Left ventricle myocardium superior (tissue), 1 donor: ENCODE results near the gene TXNRD2. TPM values are rescaled to one million over a fixed set of nuclear protein-coding genes. Genes with fewer than 3 reads are reported as not detected.
"Not testable (repeated sequence)": the region's sequence is repeated elsewhere in the genome, so short reads cannot be mapped to it uniquely, and the experiment has no call there.

Experiments
- ATAC-seq: fragments of 200-7000 bp; cut with Tn5 transposase; one replicate; pipeline ENCODE4 v1.9.1; 2020; ENCODE audit warnings: mild to moderate bottlenecking, moderate library complexity
- DNase-seq: peaks from one replicate; pipeline ENCODE4 v3.0.0-alpha.2; 2020
- intact Hi-C: fragments of 100-400 bp; cut with micrococcal nuclease; formaldehyde crosslinking; loops from one replicate; pipeline ENCODE4 v1.11.0; 2022
- total RNA-seq: library from RNA; stranded (reverse); fragmentation: NEBNext Ultra II Directional; extraction: Animal tissue kit (Norgen Biotek cat#: 25700); gene quantifications from one replicate; pipeline ENCODE4 v1.2.1, GENCODE V29; 2021
- donor health status: DM: no; HTN: yes; CAD: no; lungs with severe emphysema.

TXNRD2 gene
- total RNA-seq, 1 donor from 2014 or later: 42.4 TPM

- peak; percentile 23 for DNase-seq
- no peak for ATAC-seq
- intact Hi-C loops: no loop called here
Measured at GRCh38 chr22:19885841-19886592, 55.6 kb downstream of the TXNRD2 start.

GRCh38 chr22:19884954-19885751, 56.5 kb downstream of the TXNRD2 start:
- intact Hi-C loops: no loop called here
- ATAC-seq (no peak), DNase-seq (peak; percentile 25)

- intact Hi-C loops: no loop called here
- no peak for ATAC-seq
- peak; percentile 15 for DNase-seq
Measured at GRCh38 chr22:19884161-19884953, 57.3 kb downstream of the TXNRD2 start.

- peak; percentile 3 for DNase-seq
- ATAC-seq, intact Hi-C loops: not testable (repeated sequence)
Measured at GRCh38 chr22:19883446-19883845, 58.2 kb downstream of the TXNRD2 start.

GRCh38 chr22:19882446-19883381, 58.9 kb downstream of the TXNRD2 start:
- ATAC-seq: no peak
- DNase-seq: peak; percentile 26
- intact Hi-C loops: no loop called here

- ATAC-seq: peak; percentile 60
- intact Hi-C loops: no loop called here
Measured at GRCh38 chr22:19880786-19881569, 60.6 kb downstream of the TXNRD2 start.

GRCh38 chr22:19879992-19880785, 61.4 kb downstream of the TXNRD2 start:
- intact Hi-C loops: no loop called here
- DNase-seq (peak; percentile 23), ATAC-seq (no peak)

More at GRCh38 chr22:19880786-19881569, 60.6 kb downstream of the TXNRD2 start:
- peak; percentile 64 for DNase-seq

- DNase-seq (peak; percentile 24), ATAC-seq (no peak)
- intact Hi-C loops: no loop called here
Measured at GRCh38 chr22:19879643-19879991, 62.0 kb downstream of the TXNRD2 start.

GRCh38 chr22:19879246-19879570, 62.4 kb downstream of the TXNRD2 start:
- intact Hi-C loops: no loop called here
- peak; percentile 20 for DNase-seq
- ATAC-seq: no peak

GRCh38 chr22:19878461-19879245, 63.0 kb downstream of the TXNRD2 start:
- no peak for ATAC-seq
- intact Hi-C loops: no loop called here
- DNase-seq: peak; percentile 15

GRCh38 chr22:19877626-19878339, 63.8 kb downstream of the TXNRD2 start:
- no peak for ATAC-seq
- DNase-seq: peak; percentile 21
- intact Hi-C loops: no loop called here

- DNase-seq (peak; percentile 21), ATAC-seq (no peak)
- intact Hi-C loops: no loop called here
Measured at GRCh38 chr22:19876941-19877625, 64.5 kb downstream of the TXNRD2 start.

- intact Hi-C loops: no loop called here
- ATAC-seq (no peak), DNase-seq (peak; percentile 31)
Measured at GRCh38 chr22:19876314-19876940, 65.2 kb downstream of the TXNRD2 start.

- ATAC-seq: no peak
- intact Hi-C loops: no loop called here
- DNase-seq: peak; percentile 29
Measured at GRCh38 chr22:19875531-19876313, 65.9 kb downstream of the TXNRD2 start.
